C1 segment of cervical spinal cord (tissue), 14 donors: ENCODE results near the gene KRT76.

Experiments used
- DNase-seq, 14 donors: peaks; one replicate each; lab custom pipeline; 2025; lab: John Stamatoyannopoulos, UW

KRT76 gene

DNA sequence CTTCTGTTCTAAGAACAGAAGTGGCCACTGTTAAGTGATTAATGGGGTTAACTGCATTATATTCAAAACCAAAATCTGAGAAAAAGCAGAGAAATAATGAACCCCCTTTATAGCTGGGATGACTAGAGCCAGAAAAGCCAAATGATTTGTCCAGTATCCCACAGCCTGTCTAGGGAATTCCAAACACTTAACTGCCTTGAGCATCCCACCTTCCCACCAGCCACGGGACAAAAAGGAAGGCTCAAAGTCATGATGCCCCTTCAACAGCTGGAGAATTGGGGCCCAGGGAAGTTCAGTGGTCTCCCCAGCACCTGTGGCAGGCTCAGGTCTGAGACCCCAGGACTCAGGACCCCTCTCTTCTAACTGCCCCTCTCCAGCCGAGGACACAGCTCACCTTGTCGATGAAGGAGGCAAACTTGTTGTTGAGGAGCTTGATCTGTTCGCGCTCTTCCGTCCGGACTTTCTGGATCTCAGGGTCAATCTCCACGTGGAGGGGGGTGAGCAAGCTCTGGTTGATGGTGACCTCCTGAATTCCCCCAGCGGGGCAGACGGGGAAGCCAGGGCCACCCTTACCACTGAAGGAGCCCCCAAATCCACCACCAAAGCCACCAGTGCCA lies 36.2 kb upstream of the KRT76 start:
- no peak for DNase-seq

DNA sequence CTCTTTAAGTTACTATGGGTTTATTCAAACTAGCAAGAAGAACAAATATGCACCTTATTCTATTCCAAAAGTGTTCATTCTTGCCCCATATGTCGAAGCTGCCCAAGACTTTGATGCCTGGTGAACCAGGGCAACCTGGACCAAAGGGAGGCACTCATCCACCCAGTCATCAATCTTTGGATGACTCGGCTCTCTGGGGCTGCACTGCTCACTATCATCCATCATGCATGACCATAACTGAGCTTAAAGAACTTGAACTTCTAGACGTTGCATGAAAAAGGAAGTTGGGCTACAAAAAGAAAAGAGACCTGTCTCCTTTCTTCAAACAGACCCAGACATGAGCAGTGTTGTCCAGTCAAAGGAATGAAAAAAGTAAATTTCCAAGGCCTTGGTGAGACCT lies 35.6 kb upstream of the KRT76 start:
- no peak for DNase-seq

DNA sequence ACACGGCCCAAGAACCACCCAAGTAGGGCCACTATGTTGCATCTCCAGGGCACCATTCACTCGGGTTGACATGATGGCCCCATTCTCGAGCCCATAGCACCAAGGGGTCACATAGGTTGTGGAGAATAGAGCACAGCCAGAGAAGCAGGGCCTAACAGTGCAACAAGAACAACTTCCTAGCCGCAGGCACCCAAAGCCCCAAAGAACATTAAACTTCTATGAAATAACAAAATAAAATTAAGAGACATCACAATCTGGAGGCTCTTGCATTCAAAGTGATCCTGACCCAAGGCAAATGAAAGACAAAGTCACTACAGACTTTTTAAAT lies 34.9 kb upstream of the KRT76 start:
- no peak for DNase-seq

DNA sequence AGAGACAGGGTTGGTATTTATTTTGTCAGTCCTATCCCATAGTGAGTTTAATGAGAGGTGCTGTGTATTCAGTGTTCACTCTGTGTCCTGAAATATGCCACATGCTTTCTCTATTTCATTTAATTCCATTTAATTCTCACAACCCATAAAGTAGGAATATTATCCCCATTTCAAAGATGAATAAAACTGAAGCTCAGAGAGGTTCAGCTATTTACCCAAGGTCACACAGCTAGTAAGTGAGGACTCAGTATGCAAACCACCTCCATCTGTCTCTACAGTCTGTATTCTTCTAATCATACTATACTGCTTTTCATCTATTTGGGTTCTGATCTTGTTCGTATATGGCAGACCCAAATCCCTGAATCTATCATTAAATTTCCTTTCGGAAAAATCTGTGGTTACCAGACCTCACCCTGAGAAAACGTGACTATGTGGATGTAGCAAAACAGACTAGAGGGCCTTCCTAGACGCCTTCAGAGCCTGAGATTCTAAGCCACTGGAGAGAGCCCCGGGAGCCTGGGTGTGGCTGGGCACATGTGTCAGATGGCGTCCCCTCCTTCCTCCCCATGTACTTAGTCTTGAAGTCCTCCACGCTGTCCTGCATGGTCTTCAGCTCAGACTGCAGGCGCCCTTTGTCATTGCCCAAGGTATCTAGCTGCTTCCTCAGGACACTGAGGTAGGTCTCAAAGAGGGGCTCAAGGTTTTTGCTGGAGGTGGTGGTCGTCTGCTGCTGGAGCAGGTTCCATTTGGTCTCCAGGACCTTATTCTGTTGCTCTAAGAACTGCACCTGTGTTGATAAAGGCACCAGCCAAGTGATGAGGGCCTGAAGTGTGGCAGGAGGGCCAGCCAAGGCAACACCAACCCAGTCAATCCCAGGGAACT lies 34.3 kb upstream of the KRT76 start:
- DNase-seq = no peak

DNA sequence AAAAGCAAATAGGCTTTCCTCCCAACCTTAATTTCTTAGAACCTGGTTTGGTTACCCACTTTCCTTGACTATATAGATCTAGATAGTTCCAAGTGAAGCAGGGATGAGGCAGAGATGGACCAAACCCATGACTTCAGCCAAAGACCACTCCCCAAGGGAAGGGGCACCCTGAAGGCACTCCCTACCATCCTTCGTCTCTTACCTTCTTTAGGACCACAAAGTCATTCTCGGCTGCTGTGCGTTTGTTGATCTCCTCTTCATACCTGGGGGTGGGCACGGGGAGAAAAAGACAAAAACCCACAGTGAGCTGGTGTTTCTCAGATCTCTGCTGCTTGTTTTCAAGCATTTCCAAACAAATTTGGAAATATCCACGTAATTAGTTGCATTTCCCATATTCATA lies 33.4 kb upstream of the KRT76 start:
- no peak for DNase-seq

DNA sequence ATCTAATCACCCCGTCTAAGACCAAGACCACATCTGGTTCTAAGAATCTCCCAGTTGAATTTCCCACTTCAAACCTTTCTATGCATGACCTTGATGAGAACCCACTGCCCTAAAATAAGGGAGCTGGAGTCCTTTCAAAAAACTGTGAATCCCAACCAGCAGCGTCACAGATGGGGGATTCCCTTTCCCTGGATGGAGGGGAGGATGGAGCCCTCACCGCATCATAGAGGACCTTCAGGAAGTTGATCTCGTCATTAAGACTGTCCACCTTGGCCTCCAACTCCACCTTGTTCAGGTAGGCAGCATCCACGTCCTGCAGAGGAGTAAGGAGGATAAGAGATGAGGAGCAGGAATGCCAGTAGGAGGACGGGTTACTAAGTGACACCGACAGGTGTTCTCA lies 32.0 kb upstream of the KRT76 start:
- no peak for DNase-seq

DNA sequence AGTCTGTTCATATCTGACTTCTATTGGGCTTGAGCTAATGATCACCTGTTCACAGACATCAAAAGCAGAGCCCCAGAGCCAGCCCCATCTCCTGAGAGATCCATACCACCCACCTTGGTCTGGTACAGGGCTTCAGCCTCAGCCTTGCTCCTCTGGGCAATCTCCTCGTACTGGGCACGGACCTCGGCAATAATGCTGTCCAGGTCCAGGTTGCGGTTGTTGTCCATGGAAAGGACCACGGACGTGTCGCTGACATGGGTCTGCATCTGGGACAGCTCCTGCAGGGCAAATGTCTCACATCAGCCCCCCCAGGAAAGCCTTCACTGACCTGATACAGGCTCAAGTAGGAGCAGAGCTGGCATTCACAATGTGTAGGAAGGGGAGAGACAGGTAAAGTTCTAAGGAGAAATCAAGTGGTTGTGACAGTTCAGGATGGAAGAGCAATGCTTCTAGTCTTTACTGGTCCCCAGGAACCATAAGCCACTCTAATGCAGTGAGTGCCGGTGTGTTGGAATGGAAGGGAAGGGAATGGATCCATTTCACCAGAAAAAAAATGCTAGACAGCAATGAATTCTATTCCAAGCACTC lies 31.5 kb upstream of the KRT76 start:
- DNase-seq = no peak

DNA sequence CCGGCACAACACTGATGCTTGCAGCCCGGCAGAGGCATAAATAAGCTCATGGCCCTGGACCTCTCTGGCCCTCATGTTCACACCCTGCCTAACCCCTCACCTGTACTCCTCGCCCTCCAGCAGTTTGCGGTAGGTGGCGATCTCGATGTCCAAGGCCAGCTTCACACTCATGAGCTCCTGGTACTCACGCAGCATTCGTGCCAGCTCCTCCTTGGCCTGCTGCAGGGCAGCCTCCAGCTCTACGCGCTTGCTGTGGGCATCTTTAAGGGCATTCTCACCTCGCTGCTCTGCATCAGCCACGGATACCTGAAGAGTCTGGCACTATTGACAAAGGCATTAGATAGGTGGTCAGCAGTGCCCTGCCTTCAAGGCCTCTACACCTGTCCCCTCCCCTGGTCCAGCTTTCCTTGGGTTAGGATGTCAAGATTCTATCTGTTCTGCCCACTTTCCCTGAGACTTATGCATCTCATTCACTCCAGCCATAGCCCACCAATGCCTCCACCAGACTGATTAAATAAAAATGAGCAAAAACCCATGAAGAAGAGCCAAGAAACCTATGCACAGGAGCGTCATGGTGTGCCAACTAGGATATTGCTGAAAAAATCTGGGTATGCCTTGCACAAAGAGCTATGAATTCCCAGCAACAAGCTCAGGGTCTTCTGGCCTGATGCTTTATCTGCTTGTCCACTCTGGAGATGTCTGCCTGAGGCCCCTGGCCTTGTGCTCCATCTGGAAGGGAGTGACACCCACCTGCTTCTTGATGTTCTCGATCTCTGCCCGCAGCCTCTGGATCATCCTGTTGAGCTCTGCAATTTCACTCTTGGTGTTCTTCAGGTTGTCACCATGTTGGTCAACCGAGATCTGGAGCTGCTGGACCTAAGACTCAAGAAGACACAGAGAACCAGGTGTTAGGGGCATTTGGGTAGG lies 30.7 kb upstream of the KRT76 start:
- no peak for DNase-seq

DNA sequence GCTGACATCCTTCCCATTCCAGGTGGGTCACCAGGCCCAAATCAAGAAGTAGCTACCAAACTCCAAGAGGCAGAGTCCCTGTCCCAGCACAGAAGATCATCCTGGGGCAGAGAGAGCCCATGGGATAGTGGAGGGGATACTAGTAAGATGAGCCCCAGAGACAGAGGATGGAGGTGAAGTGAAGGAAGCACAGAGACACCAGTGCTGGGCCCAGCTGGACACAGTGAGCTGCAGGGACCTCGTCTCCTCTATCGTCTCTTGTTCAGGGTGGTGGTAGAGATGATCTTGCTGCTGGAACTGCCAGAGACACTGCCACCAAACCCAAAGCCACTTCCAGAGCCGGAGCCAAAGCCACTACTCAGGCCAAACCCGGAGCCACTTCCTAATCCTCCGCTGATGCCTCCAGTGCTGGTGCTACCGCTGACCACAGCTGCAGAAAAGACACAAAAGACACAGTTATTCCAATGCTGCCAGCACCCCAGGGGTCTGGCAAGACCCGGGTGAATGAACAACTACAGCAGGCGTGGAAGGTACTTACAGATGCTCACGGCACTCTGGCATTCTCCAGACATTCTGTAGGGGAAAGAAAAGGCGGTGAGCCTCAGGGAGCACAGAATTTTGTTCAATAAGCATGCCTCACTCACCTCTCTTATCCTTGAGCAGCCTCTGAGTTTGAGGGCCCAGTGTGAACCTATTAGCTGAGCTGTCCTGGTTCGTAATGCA lies 29.8 kb upstream of the KRT76 start:
- DNase-seq = no peak

DNA sequence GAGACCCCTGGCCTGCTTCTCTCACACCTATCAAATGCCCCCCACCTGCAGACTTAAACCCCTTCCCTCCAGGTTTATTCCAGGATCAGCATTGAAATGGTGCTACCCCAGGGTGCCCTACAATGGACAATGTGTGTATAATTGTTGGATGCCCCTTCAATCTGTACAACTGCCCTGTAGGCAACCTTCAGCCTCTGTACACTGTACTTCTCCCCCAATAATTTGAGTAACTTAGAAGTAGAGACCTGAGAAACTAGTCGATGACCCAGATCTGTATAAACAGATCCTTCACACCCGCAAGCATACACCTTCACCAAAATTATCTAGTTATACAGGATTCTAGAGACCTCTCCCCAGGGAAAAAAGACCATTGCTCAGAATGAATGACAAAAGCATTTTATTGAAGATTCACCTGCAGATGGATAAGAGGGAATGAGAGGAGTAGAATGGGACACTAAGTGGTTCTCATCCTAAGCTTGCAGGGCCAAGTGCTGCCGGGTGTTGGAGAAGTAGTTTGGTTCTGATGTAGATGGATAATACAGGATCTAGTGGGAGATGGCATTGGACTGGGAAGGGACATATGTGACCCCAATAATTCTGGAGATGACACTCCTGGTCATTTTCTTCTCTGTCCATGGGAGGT lies 29.1 kb upstream of the KRT76 start:
- DNase-seq = no peak

DNA sequence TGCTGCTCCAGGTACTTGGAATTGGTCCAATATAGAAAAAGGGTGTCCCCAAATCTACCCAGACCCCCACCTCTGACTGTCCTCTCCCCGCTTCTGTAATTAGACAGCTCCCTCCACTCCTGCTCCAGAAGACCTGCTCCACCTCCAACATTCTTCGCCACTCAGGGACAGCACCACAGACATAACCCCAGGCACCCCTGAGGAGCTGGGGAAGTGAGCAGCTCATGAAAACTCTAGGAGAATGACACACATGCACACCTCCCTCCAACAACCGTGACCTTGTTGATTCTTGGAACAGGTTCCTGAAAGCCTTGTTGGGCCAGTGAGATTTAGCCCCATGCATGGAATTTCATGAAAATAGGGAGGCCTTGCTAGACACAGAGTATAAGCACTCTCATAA lies 28.6 kb upstream of the KRT76 start:
- DNase-seq = no peak

DNA sequence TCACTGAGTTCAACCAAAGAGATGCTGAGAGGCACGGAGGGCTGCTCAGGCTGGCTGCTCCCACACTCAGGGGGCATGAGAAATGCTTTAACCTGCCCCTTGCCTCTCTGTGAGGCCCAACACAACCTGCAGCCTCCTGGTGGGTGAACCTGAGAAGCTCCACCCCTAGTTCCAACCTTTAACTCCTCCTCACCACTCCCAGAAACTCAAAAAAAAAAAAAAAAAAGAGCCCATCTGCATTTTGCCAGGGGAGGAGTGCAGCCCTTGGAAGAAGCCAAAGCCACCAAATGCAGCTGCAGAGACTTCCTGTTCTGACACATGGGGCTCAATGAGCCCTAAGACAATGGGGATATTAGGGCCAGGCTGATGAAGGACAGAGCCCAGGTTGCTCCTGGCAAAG lies 27.9 kb upstream of the KRT76 start:
- DNase-seq = no peak

DNA sequence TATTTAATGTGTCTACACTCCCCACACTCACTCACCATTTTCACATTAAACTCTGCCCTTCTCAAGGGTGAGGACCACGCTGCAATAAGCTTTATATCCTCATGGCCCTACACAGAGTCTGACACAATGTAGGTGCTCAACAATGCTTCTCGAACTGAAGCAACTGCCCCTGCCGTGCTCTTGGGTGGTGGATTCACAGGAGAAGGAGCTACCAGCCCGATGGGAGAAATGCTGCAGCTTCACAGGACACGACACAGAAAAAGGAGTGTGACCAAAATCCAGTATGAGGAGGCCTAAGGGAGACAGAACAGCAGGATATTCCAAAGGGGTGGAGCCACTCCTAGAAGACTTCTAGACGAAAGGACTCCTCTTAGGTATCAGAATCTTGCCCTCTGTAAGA lies 25.3 kb upstream of the KRT76 start:
- no peak for DNase-seq

DNA sequence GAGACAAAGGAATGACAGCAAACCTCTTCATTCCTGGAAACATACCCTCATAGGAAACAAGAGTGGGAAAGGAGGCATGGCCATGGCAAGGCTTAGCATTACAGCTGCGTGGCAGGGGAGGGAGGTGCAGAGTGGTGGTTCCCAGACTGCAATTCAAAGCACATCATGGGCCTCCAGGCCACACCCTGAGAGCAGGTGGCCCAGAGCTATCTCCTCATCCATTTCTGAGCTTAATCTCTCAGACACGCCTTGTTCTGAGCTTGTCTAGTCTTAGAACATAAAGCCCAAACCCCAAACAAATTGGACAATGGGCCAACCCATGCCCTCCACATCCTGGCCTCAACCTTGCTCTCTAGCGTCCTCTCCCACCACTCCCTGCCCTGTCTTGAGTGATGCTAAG lies 24.6 kb upstream of the KRT76 start:
- no peak for DNase-seq

DNA sequence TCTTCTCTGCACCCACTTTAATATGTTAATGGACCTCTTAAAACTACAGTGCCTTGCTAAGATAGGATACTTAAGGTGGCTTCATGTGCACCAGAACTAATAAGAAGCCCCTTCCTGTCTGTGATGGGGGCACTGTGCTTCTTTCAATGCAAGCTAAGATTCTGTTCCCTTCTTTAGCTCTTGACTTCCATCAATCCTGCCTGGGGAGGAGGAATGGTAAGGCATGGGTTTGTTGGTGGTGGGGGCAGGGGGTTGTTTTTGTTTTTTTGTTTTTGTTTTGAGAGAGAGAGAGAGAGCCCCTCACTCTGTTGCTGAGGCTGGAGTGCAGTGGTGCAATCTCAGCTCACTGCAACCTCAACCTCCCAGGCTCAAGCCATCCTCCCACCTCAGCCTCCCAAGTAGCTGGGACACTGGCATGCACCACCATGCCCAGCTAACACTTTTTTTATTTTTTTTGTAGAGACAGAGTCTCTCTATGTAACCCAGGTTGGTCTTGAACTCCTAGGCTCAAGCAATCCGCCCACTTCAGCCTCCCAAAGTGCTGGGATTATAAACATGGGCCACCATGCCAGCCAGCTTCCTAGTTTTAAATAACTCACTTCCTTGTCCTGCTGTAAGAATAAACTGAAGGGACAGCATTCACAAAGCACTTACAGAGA lies 23.2 kb upstream of the KRT76 start:
- DNase-seq = no peak

DNA sequence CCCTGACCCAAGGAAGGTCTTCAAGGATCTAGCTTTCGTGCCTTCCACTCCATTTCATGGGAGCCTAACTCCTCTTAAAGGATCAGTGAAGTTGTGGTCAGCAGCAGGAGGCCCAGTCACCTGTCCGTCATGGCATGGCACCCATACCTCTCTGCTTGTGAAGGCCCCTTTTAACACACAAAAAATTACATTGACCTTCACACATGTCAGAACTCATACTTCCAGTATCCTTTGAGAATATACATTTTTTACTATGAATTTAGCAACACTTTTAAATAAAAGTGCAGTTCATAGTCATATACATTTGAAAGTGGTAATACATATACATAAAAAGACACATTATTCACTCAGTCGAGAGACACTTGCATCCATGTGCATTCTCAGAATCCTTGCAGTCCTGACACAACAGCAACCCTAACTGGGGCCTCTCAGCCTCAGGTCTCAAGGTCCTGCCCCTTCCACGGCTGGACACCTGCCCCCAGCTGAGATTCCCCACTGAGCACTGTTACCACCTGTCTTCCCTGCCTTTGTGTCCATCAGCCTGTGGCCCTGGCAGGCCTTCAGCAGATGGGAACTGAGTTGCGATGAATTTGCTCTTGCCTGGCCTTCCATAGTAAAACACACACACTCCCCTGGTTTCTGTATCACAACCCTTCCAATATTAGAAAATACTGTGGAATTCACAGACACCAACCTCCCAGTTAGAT lies 22.5 kb upstream of the KRT76 start:
- DNase-seq = no peak

DNA sequence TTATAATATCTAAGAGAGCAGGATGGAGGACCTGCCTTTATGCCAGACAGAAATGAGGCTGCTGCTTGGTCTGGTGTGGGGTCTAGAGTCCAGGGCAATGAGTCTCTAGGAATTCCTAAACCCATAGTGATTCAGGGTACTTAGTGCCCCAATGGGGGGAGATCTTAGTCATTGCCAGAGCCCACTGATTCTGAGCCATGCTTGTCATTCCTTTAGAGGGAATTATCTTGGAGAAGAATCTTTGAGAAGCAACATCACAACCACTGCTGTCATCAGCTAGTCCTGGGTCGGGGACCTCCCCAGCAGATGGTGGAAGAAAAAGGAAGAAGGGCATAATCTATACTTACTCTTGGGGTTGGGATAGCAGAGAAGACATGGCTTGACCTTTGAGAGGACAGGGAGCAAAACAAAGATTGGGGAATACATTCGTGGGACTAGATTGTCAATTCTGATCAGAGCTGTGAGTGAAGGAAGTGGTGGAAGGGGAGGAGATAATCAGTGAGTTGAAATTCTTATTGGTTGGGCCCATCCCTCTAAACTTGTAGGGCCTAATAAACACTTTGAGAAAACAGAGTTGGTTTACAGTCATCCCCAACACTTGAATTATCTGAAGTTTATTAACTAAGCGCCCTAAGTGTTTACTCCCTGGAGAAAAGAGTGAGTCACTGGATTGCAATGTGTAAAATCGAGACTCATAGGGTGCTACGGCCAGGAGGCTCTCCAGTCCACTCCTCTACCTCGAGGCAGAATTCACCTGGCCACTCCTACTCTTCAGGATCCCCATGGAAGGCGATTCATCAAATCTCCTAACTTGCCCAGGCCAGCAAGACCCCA lies 21.7 kb upstream of the KRT76 start:
- no peak for DNase-seq

DNA sequence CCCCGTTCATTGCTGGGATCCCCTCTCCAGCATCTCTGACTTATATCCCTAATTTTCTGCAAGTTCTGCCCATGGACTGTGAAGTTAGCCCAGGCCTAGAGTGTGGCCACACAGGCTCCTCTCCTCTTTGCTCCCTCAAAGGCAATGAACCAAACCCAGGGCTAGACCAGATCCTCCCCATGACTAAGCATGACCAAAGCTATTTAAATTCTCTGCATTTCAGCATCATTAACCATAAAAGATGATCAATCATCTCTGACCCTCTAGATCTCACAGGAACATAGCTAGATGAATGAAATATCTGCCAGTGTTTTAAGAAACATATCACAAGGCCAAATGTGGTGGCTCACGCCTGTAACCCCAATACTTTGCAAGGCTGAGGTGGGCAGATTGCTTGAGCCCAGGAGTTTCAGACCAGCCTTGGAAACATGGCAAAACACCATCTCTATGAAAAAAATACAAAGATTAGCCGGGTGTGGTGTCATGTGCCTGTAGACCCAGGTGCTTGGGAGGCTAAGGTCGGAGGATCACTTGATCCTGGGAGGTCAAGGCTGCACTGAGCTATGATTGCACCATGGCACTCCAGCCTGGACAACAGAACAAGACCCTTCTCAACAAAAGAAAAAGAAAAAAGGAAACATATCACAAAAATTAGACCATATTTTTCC lies 21.0 kb upstream of the KRT76 start:
- DNase-seq = no peak
